Kidney epithelial cell (primary cell): ENCODE measurements around the gene PAFAH1B2. TPM values are rescaled to one million over a fixed set of nuclear protein-coding genes. Genes with fewer than 3 reads are reported as not detected.

Experiments
- DNase-seq: peaks from one replicate; pipeline ENCODE4 v3.0.0-alpha.2; 2010; ENCODE audit warnings: low read depth
- H3K27me3 ChIP-seq: 2 replicates; pipeline ENCODE4 v1.6.0; 2011; ENCODE audit warnings: low read length; ENCODE audit not compliant: control insufficient read depth, insufficient read depth
- H3K36me3 ChIP-seq: 2 replicates; pipeline ENCODE4 v1.5.1; 2011; ENCODE audit warnings: low read length; ENCODE audit not compliant: control insufficient read depth, insufficient read depth
- H3K4me3 ChIP-seq: 2 replicates; pipeline ENCODE4 v1.5.1; 2011; ENCODE audit warnings: low read depth, mild to moderate bottlenecking, control low read depth, low read length
- CTCF ChIP-seq: IDR thresholded peaks from 2 replicates; pipeline ENCODE4 v1.5.1; 2011; ENCODE audit warnings: mild to moderate bottlenecking, moderate library complexity, low read length, control low read depth, inconsistent platforms; ENCODE audit not compliant: insufficient read depth, poor library complexity, severe bottlenecking
- total RNA-seq: library from RNA; depleted of rRNA; stranded (reverse); fragments of >200 nt; gene quantifications from 2 replicates; pipeline ENCODE4 v1.2.3, GENCODE V29; 2015

The PAFAH1B2 gene
- total RNA-seq, 1 donor from 2014 or later = 116 TPM

DNA sequence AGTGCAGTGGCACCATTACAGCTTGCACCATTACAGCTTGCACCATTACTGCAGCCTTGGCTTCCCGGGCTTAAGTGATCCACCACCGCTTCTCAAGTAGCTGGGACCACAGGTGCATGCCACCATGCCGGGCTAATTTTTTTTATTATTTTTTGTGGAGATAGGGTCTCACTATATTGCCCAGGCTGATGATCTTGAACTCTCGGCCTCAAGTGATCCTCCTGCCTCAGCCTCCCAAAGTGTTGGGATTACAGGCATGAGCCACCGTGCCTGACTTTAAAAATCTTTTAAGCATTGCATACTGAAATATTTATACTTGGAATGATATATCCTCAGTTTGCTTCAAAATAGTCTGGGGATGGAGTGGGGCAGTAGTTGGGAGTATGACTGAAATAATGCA, 10.4 kb downstream of the PAFAH1B2 start:
- TF ChIP-seq CTCF = no peak
- H3K4me3 ChIP-seq = no peak overlapping the region
- DNase-seq = no peak
- no peaks in the 10 kb centered on the region for H3K27me3 ChIP-seq
- H3K36me3 ChIP-seq = peaks cover 2% of the 10 kb centered on the region

GRCh38 chr11:117157507-117157906, 13.4 kb downstream of the PAFAH1B2 start:
- DNase-seq = no peak
- H3K27me3 ChIP-seq = no peaks in the 10 kb centered on the region
- TF ChIP-seq CTCF = no peak
- H3K36me3 ChIP-seq = peaks cover 4% of the 10 kb centered on the region
- H3K4me3 ChIP-seq = no peak overlapping the region

- Histone ChIP-seq H3K27me3 (no peaks in the 10 kb centered on the region), H3K4me3 (no peak overlapping the region), H3K36me3 (peaks cover 1% of the 10 kb centered on the region)
- no peak for TF ChIP-seq CTCF
- DNase-seq = no peak
Measured at GRCh38 chr11:117159892-117160291, 15.8 kb downstream of the PAFAH1B2 start.

DNA sequence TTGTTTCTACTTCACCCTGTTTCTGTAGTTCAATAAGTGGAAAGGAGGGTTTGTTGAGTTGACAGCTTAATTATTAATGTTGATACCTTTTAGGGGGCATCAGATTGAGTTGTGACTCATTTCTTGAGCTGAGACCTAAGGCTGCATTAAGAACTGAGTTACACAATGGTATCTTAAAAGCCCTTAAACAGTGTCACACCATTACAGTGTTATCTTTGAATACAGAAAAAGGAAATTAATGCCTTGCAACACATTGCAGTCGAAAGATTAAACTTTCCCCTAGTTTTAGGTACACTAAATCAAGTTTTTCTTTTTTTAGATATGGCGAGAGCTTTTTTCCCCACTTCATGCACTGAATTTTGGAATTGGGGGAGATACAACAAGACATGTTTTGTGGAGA, 16.7 kb downstream of the PAFAH1B2 start:
- Histone ChIP-seq H3K27me3 (no peaks in the 10 kb centered on the region), H3K4me3 (no peak overlapping the region), H3K36me3 (peaks cover 1% of the 10 kb centered on the region)
- DNase-seq = no peak
- no peak for TF ChIP-seq CTCF

- H3K36me3 ChIP-seq = peaks cover 1% of the 10 kb centered on the region
- TF ChIP-seq CTCF = no peak
- H3K4me3 ChIP-seq = no peak overlapping the region
- DNase-seq = no peak
- H3K27me3 ChIP-seq = no peaks in the 10 kb centered on the region
Measured at GRCh38 chr11:117166491-117166890, 22.4 kb downstream of the PAFAH1B2 start.

GRCh38 chr11:117169736-117170135, 25.6 kb downstream of the PAFAH1B2 start:
- no peak for DNase-seq
- Histone ChIP-seq H3K36me3 (no peaks in the 10 kb centered on the region), H3K27me3 (no peaks in the 10 kb centered on the region), H3K4me3 (no peak overlapping the region)
- no peak for TF ChIP-seq CTCF
